Activated naive CD4-positive, alpha-beta T cell treated with anti-CD3 and anti-CD28 coated beads, Interleukin-2, amount 10 ng/mL, durations not matched to agents 7 days and 5 days (primary cell): ENCODE results near the gene NCK2.

Source experiments
- CTCF ChIA-PET: fragments of 350-600 bp; sonication (Branson Sonifier 250); formaldehyde crosslinking; loops from one replicate; lab custom pipeline; 2021; ENCODE audit warnings: antibody characterized with exemption; lab: Charles Lee
- DNase-seq: peaks from one replicate; pipeline ENCODE4 v3.0.0-alpha.2; 2020
- H3K27ac Mint-ChIP-seq: one replicate; pipeline ENCODE4 v1.8.0; 2021; ENCODE audit warnings: mild to moderate bottlenecking, moderate library complexity, mixed read lengths
- H3K27me3 Mint-ChIP-seq: one replicate; pipeline ENCODE4 v1.8.0; 2021; ENCODE audit warnings: mild to moderate bottlenecking, mixed read lengths
- H3K36me3 Mint-ChIP-seq: one replicate; pipeline ENCODE4 v1.8.0; 2021; ENCODE audit warnings: mixed read lengths
- H3K4me1 Mint-ChIP-seq: one replicate; pipeline ENCODE4 v1.8.0; 2021; ENCODE audit warnings: mixed read lengths
- H3K4me3 Mint-ChIP-seq: one replicate; pipeline ENCODE4 v1.8.0; 2021; ENCODE audit warnings: mild to moderate bottlenecking, moderate library complexity, mixed read lengths
- H3K9me3 Mint-ChIP-seq: one replicate; pipeline ENCODE4 v1.8.0; 2021; ENCODE audit warnings: mixed read lengths

The NCK2 gene

DNA sequence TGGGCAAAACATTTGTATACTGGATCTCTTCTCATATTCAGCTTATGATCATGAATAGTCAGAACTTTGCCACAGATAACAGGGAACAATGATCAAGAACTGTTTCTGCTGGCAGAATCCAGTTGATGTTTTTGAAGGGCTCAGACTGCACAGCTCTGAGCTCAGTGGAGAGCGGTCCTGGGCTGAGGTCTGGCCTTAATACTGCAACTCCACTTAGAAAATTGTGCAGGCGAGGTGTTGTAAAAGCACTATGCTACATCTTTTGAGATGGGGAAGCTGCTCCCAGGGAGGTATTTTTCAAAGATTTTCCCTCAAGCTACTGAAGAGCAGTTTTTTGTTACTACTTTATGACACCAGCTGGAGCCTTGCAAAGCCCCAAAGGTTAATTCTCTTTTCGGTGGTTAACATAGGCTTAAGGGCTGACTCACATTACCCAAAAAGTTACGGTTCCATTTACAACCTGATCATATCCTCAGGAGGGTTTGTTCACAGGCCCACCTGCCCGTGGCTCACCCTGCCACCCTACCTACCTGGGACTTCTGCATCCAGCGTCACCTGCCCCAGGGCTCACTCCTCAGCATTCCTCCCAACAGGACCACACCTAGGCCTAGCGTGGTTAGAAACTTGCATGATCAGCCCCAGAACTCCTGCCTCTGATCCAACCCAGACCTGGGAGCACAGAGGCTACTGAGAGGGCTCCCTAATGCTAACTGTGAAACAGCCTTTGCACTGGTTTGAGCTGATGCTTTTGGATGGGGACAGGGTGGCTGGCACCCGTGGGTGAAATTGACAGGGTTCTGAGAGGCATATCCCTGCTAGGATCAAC is 114.4 kb downstream of the NCK2 start:
- Mint-ChIP-seq H3K36me3 (peaks cover 60% of the 10 kb centered on the region), H3K27me3 (no peaks in the 10 kb centered on the region), H3K27ac (peak overlapping the region; percentile 55), H3K9me3 (no peaks in the 10 kb centered on the region), H3K4me3 (no peak overlapping the region), H3K4me1 (peaks cover 78% of the 10 kb centered on the region)
- CTCF ChIA-PET, result interaction anchor here (0.6 to 1.1 kb wide), 3 partner anchors 9 to 111 kb away, joined by 3 to 4 read pairs (median 3); no protein-coding TSS in a partner anchor
- DNase-seq, result no peak

DNA sequence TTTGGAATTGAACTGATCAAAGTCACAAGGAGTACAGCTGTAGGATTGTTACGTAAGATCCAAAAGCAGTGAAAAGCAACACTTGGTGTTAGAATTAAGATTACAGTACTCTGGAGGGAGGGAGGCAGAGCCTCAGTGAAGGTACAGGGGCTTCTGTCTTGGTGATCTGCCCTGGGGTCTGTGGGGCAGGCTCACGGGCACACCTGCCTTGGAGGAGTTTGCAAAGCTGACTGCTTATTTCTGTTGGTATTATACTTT is 114.9 kb downstream of the NCK2 start:
- Mint-ChIP-seq H3K9me3 (no peaks in the 10 kb centered on the region), H3K4me3 (no peak overlapping the region), H3K4me1 (peaks cover 81% of the 10 kb centered on the region), H3K36me3 (peaks cover 60% of the 10 kb centered on the region), H3K27me3 (no peaks in the 10 kb centered on the region), H3K27ac (peak overlapping the region; percentile 28)
- CTCF ChIA-PET, result interaction anchor here (1.1 kb wide), 1 partner anchor 112 kb away, joined by 3 read pairs; no protein-coding TSS in a partner anchor
- DNase-seq, result no peak

DNA sequence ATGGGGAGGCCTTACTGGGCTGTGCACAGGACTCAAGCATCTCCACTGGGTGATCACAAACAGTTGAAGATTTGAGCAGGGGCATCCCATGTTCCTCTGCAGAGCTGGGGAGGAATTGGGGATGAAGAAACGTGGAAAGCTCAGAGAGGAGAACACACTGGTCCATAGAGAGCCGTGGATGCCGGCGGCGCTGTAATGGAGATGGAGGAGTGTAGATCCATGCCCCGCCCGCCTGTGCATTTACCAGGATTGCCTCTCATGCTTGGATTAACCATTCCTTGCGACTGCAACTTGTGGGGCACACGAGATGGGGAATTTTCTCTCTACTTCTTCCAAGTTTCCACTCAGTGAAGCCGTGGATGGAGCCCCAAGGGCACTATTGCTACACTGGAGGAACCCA is 115.9 kb downstream of the NCK2 start:
- Mint-ChIP-seq H3K36me3 (peaks cover 51% of the 10 kb centered on the region), H3K27me3 (no peaks in the 10 kb centered on the region), H3K27ac (no peak overlapping the region), H3K9me3 (no peaks in the 10 kb centered on the region), H3K4me3 (no peak overlapping the region), H3K4me1 (peaks cover 75% of the 10 kb centered on the region)
- CTCF ChIA-PET, result interaction anchor here (0.7 kb wide), 1 partner anchor 102 kb away, joined by 3 read pairs; no protein-coding TSS in a partner anchor
- no peak for DNase-seq

DNA sequence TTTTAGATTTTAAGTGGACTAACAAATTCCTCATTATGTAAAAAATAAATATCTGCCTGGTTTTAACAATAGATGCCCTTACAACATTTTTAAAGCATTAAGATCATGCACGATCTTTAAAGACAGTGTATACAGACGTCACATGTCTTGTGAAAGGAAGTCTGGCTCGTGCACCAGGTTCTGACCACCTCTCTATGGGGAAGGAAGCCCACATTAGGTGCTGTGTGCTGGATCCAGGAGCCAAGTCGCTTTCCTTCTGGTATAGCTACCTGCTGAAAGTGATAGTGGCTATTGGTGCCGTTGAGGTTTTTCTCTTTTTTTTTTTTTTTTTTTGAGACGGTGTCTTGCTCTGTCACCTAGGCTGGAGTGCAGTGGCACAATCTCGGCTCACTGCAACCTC is 116.5 kb downstream of the NCK2 start:
- Mint-ChIP-seq H3K9me3 (no peaks in the 10 kb centered on the region), H3K4me1 (peaks cover 69% of the 10 kb centered on the region), H3K27me3 (no peaks in the 10 kb centered on the region), H3K4me3 (no peak overlapping the region), H3K27ac (peak overlapping the region; percentile 64), H3K36me3 (peaks cover 45% of the 10 kb centered on the region)
- CTCF ChIA-PET, result interaction anchor here (0.7 kb wide), 1 partner anchor 101 kb away, joined by 3 read pairs; no protein-coding TSS in a partner anchor
- peak; percentile 37 for DNase-seq

DNA sequence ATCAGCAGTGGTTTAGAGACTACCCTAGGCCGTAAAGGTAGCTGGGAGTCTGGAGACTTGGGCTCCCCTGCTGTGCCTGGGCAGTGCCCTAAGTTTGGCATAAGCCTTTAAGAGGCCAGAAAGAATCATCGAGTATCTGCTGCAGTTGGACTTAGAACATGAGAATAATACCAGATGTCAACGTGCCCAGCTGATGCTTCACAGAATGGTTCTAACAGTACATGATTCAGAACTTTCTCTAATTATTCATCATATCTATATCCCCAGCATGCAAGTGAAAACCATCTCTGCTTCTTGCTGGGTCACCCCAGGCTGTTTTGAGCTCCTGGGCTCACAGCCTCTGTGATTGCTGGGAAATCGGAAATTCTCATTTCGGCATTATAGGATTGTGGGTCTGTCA is 118.1 kb downstream of the NCK2 start:
- no peak for DNase-seq
- peaks cover 55% of the 10 kb centered on the region for H3K4me1 Mint-ChIP-seq
- CTCF ChIA-PET, result no interaction called here
- H3K27ac Mint-ChIP-seq, result no peak overlapping the region
- no peaks in the 10 kb centered on the region for H3K27me3 Mint-ChIP-seq
- no peaks in the 10 kb centered on the region for H3K9me3 Mint-ChIP-seq
- no peak overlapping the region for H3K4me3 Mint-ChIP-seq
- H3K36me3 Mint-ChIP-seq, result peaks cover 32% of the 10 kb centered on the region

- Mint-ChIP-seq H3K4me1 (peaks cover 49% of the 10 kb centered on the region), H3K36me3 (peaks cover 30% of the 10 kb centered on the region), H3K27me3 (no peaks in the 10 kb centered on the region), H3K9me3 (no peaks in the 10 kb centered on the region), H3K27ac (no peak overlapping the region), H3K4me3 (no peak overlapping the region)
- CTCF ChIA-PET, result no interaction called here
- no peak for DNase-seq
Measured at GRCh38 chr2:105864262-105864661, 119.5 kb downstream of the NCK2 start.

DNA sequence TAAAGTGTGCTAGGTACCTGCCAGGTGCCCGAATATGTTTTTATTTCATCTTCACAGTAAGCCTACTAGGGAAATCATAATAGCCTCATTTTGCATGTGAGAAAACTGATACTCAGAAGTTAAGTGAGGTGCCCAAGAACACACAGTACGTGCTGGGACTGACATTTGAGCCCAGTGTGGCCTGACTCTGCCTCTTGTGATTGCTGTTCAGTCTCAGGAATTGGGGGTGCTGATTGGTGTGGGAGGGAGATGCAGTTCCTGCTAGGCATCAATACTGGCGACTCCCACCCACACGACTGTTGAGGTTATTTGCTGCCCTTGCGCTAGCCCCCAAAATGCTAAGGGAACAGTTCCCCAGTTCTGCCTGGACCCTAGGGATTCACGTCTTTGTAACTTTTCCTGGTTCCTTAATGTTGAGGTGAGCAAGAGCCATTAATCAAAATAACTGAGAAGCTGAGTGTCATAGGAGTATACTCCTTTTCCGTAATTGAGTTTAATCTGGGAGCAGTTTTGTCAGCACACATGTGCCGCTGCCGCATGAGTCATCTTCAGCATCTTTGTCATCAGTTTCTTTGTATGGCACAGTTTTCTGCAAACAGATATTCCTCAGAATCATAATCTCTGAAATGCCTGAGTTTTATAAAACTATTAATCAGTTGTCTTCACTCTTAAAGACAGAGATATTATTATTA is 120.7 kb downstream of the NCK2 start:
- Mint-ChIP-seq H3K9me3 (no peaks in the 10 kb centered on the region), H3K27ac (no peak overlapping the region), H3K27me3 (no peaks in the 10 kb centered on the region), H3K4me3 (no peak overlapping the region), H3K36me3 (peaks cover 28% of the 10 kb centered on the region), H3K4me1 (peaks cover 46% of the 10 kb centered on the region)
- no peak for DNase-seq
- CTCF ChIA-PET, result no interaction called here

- Mint-ChIP-seq H3K4me3 (no peak overlapping the region), H3K27me3 (no peaks in the 10 kb centered on the region), H3K4me1 (peaks cover 42% of the 10 kb centered on the region), H3K27ac (no peak overlapping the region), H3K36me3 (peaks cover 29% of the 10 kb centered on the region), H3K9me3 (no peaks in the 10 kb centered on the region)
- CTCF ChIA-PET, result interaction anchor here (0.8 kb wide), 1 partner anchor 84 kb away, joined by 3 read pairs; no protein-coding TSS in a partner anchor
- DNase-seq, result no peak
Measured at GRCh38 chr2:105866216-105867185, 121.8 kb downstream of the NCK2 start.

DNA sequence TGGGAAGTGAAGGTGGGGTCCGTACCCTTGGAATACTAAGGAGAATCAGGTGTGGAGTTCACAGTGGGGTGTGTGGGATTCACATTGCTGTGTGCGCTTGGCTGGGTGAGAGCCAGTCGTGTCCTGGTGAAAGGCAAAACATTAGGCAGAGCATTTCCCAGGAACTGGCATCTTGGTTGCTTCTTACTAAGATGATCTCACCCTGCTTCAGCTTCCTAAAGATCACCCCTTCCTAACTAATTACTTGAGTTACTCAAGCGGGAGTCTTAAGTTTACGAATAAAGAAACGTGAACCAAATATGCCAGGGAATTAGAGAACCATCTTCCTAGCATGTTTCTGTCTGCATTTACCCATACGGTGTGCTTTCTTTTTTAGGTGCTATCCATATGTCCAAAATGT is 122.9 kb downstream of the NCK2 start:
- Mint-ChIP-seq H3K9me3 (no peaks in the 10 kb centered on the region), H3K27ac (no peak overlapping the region), H3K36me3 (peaks cover 33% of the 10 kb centered on the region), H3K4me3 (no peak overlapping the region), H3K27me3 (no peaks in the 10 kb centered on the region), H3K4me1 (peaks cover 47% of the 10 kb centered on the region)
- CTCF ChIA-PET, result no interaction called here
- no peak for DNase-seq

DNA sequence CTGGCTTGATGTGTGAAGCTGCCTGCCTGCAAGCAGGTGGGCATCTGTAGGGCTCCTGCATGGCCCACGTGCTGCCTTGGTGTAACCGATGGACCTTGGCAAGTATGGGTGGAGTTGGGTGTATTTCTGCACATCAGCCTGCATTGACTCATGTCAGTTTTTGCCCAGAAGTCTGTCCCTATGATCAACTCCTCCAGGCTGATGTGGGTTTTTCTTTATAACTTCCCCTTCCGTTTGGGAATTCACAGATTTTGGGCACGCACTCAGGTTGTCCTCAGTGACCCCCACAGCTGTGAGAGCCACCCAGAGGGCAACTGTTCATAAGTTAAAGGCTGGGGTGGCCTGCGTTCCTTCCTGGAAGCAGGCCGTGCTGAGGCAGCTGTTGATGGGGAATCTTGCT is 123.3 kb downstream of the NCK2 start:
- H3K36me3 Mint-ChIP-seq, result peaks cover 34% of the 10 kb centered on the region

GRCh38 chr2:105869341-105869740 is 124.6 kb downstream of the NCK2 start:
- H3K27ac Mint-ChIP-seq, result no peak overlapping the region
- DNase-seq, result no peak
- H3K4me3 Mint-ChIP-seq, result no peak overlapping the region
- H3K4me1 Mint-ChIP-seq, result peaks cover 58% of the 10 kb centered on the region
- H3K36me3 Mint-ChIP-seq, result peaks cover 38% of the 10 kb centered on the region
- CTCF ChIA-PET, result no interaction called here
- H3K27me3 Mint-ChIP-seq, result no peaks in the 10 kb centered on the region
- H3K9me3 Mint-ChIP-seq, result no peaks in the 10 kb centered on the region

More for the DNA sequence above, 123.3 kb downstream of the NCK2 start:
- Mint-ChIP-seq H3K27me3 (no peaks in the 10 kb centered on the region), H3K27ac (peak overlapping the region; percentile 46), H3K9me3 (no peaks in the 10 kb centered on the region), H3K4me3 (no peak overlapping the region), H3K4me1 (peaks cover 51% of the 10 kb centered on the region)
- DNase-seq, result no peak
- CTCF ChIA-PET, result no interaction called here

DNA sequence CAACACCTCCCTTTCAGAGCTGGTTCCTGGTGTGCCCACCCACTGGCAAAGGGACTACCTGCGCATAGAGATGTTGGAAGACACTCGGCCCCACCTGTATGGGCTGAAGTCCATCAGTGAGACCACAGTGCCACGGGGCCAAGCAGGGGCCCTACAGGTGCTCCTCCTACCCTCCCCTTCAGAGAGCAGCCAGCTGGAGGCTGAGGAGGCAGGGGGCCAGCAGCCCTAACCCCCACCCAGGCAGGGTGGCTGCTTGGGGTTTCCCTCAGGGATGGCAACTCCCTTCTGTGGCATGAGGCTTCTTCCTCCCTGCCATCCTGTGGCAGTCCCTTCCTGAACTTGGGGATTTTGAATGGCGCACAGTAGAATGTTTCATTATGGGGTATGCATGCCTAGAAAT is 125.3 kb downstream of the NCK2 start:
- DNase-seq, result no peak
- peak overlapping the region; percentile 43 for H3K27ac Mint-ChIP-seq
- H3K4me3 Mint-ChIP-seq, result no peak overlapping the region
- peaks cover 39% of the 10 kb centered on the region for H3K36me3 Mint-ChIP-seq
- no peaks in the 10 kb centered on the region for H3K27me3 Mint-ChIP-seq
- H3K4me1 Mint-ChIP-seq, result peaks cover 58% of the 10 kb centered on the region
- H3K9me3 Mint-ChIP-seq, result no peaks in the 10 kb centered on the region
- CTCF ChIA-PET, result no interaction called here

- Mint-ChIP-seq H3K9me3 (no peaks in the 10 kb centered on the region), H3K27ac (no peak overlapping the region), H3K4me1 (peaks cover 54% of the 10 kb centered on the region), H3K27me3 (no peaks in the 10 kb centered on the region), H3K4me3 (no peak overlapping the region), H3K36me3 (peaks cover 47% of the 10 kb centered on the region)
- no peak for DNase-seq
- CTCF ChIA-PET, result interaction anchor here (0.6 kb wide), 1 partner anchor 535 kb away, joined by 3 read pairs; no protein-coding TSS in a partner anchor
Measured at GRCh38 chr2:105870858-105871257, 126.1 kb downstream of the NCK2 start.
